ENCODE data around the gene RASAL1.
"Not testable (repeated sequence)": the region's sequence is repeated elsewhere in the genome, so short reads cannot be mapped to it uniquely, and the experiment has no call there.

Gene RASAL1

GRCh38 chr12:113138826-113139225, 3.3 kb upstream of the RASAL1 start:
- no peak for DNase-seq (ENCODE audit: low read depth)

- no peak for DNase-seq (ENCODE audit: low read depth)
Measured at GRCh38 chr12:113137861-113138783, 2.6 kb upstream of the RASAL1 start.

GRCh38 chr12:113136990-113137511, 1.5 kb upstream of the RASAL1 start:
- no peak for DNase-seq (ENCODE audit: low read depth)

- no peak for DNase-seq (ENCODE audit: low read depth)
Measured at GRCh38 chr12:113136128-113136989, 798 bp upstream of the RASAL1 start.

GRCh38 chr12:113134521-113134951, 1.0 kb downstream of the RASAL1 start:
- DNase-seq (ENCODE audit: low read depth), result no peak

- no peak for DNase-seq (ENCODE audit: low read depth)
Measured at GRCh38 chr12:113134071-113134470, 1.5 kb downstream of the RASAL1 start.

GRCh38 chr12:113133666-113134065, 1.9 kb downstream of the RASAL1 start:
- no peak for DNase-seq (ENCODE audit: low read depth)

GRCh38 chr12:113133036-113133435, 2.5 kb downstream of the RASAL1 start:
- DNase-seq (ENCODE audit: low read depth), result no peak

GRCh38 chr12:113131556-113131955, 4.0 kb downstream of the RASAL1 start:
- no peak for DNase-seq (ENCODE audit: low read depth)

GRCh38 chr12:113130457-113131135, 5.0 kb downstream of the RASAL1 start:
- no peak for DNase-seq (ENCODE audit: low read depth)

GRCh38 chr12:113129664-113130456, 5.7 kb downstream of the RASAL1 start:
- DNase-seq (ENCODE audit: low read depth), result no peak

GRCh38 chr12:113128802-113129663, 6.5 kb downstream of the RASAL1 start:
- no peak for DNase-seq (ENCODE audit: low read depth)

- no peak for DNase-seq (ENCODE audit: low read depth)
Measured at GRCh38 chr12:113127791-113128199, 7.8 kb downstream of the RASAL1 start.

- DNase-seq (ENCODE audit: low read depth), result no peak
Measured at GRCh38 chr12:113120670-113121370, 14.7 kb downstream of the RASAL1 start.

- no peak for DNase-seq (ENCODE audit: low read depth)
Measured at GRCh38 chr12:113119980-113120669, 15.4 kb downstream of the RASAL1 start.

GRCh38 chr12:113118142-113118541, 17.4 kb downstream of the RASAL1 start:
- no peak for DNase-seq (ENCODE audit: low read depth)

GRCh38 chr12:113117684-113118083, 17.9 kb downstream of the RASAL1 start:
- not testable (repeated sequence) for DNase-seq (ENCODE audit: low read depth)

GRCh38 chr12:113116875-113117274, 18.7 kb downstream of the RASAL1 start:
- no peak for DNase-seq (ENCODE audit: low read depth)
